GM15510 (cell line): ENCODE data around the gene DNAI1.

Experiments
- POLR2A ChIP-seq: IDR thresholded peaks from 3 replicates; pipeline ENCODE4 v1.6.1; 2011; ENCODE audit warnings: borderline replicate concordance; ENCODE audit not compliant: insufficient read length; ENCODE audit errors: extremely low read depth

DNAI1 gene

GRCh38 chr9:34559624-34560455 is 101.2 kb downstream of the DNAI1 start:
- TF ChIP-seq POLR2A, result no peak

DNA sequence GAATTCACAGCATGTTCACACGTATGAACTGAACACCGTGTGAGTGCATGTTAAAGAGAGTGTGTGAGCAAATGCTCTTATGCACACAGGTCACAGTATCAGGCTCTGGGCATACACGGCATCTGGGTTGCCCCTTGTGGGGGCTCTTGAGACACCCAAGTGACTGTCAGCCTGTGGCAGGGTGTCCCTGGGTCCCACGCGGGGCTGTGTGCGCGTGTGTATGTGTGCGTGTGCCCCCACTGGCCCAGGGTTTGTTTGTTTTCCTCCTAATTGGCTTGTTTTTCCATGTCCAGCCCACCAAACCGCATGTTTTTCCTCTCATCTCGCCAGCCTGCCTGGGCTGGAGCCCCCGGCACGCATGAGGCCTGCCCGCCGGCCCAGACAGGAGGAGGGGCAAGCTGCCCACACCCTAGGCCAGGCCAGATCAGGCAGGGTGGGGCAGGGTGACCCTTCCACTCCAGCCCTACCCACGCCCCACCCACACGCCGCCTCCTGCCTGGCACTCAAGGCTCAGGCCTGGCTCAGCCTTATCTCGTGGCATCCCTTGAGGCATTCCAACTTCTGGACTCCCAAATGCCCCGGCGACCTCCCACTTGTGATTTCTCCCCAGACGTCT is 102.1 kb downstream of the DNAI1 start:
- TF ChIP-seq POLR2A, result no peak

DNA sequence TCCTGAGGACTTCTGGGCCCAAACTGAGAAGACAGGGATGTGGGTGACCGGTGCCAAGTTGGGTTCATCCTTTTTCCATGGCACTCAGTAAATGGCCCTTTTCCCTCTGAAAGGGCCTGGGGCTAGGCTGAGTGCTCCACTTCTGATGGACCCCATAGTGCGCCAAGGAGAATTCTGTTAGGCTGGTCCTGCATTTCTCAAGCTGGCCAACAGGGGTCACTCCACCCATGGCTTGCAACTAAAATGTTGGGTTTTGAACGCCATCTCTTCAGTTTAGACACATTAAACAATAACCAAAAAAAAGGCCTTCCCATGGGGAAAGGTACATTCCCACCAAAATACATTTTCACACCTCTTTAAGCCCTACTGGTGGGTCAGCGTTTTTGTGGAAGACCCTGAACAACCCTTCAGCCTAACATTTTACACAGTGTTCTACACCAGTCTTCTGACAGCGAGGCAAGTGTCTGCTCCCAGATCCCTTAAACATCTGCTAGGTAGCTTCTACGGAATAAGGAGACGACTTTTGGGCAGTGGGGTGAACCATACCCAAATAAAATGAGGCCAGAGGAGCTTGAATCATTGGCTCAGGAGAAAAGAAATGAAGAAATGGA is 103.6 kb downstream of the DNAI1 start:
- no peak for TF ChIP-seq POLR2A

- TF ChIP-seq POLR2A, result no peak
Observed at GRCh38 chr9:34563262-34563661, 104.7 kb downstream of the DNAI1 start.

GRCh38 chr9:34564617-34565016 is 106.0 kb downstream of the DNAI1 start:
- no peak for TF ChIP-seq POLR2A

DNA sequence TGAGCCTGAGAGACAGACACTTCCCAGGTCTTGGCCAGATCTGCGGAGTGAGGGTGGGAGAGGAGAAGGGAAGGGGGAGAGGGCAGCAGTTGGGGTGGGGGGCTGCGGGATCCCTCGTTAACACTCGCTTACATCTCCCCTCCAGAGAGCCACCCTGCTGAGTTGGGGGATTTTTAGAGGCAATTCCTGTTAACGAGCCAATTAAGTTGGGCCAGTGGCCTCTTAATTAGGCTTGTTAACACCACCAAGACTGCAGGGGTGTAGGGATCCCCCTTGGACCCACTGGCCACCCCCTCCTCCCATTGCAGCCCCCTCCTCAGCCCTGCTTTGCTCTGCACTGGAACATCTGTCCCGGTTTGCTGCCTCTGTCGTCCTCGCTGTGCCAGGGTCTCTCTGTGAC is 107.3 kb downstream of the DNAI1 start:
- TF ChIP-seq POLR2A, result no peak

DNA sequence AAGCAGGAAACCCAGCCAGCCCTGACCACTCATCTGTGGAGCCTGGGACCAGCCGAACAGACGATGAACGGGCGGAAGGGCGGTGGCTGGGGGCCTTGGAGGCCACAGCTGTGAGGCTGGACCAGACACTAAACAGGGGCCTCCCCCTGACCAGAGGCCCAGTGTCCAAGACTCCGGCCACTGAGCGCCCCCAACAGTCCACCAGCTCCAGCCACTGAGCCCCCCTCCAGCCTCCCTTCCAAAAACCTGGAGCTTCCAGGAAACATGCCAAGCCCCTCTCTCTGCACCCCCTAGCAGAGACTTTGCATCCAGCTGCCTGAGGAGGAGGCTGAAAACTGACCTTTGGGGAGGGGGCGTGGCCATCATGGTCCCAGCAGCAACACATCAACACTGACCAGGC is 107.7 kb downstream of the DNAI1 start:
- TF ChIP-seq POLR2A, result no peak

- TF ChIP-seq POLR2A, result no peak
Observed at GRCh38 chr9:34566972-34567371, 108.4 kb downstream of the DNAI1 start.

- no peak for TF ChIP-seq POLR2A
Observed at GRCh38 chr9:34568133-34568532, 109.5 kb downstream of the DNAI1 start.

DNA sequence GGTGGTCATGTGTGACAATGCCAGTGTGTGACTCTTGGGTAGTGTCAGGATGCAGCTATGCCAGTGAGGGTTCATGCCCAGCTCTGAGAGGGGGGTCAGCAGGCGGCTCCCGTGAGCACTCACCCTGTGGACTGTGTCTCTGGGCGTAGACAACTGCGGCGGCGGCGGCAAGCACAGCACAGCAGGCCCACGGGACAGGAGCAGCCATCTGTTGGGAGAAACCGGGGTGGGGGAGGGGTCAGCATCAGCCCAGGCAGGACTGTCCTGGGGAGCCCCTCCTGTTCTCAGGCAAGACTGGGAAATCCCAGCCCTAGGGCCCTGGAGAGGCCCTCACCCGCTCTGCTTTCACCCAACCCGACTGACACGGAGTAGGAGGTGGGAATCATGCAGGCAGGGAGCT is 110.2 kb downstream of the DNAI1 start:
- TF ChIP-seq POLR2A, result no peak

- TF ChIP-seq POLR2A, result no peak
Observed at GRCh38 chr9:34570376-34570775, 111.8 kb downstream of the DNAI1 start.
